SK-N-SH (cell line): ENCODE data around the gene GDPD5. TPM values are rescaled to one million over a fixed set of nuclear protein-coding genes. Genes with fewer than 3 reads are reported as not detected.
A peak's percentile ranks its signal among the peaks of the same experiment; 100 is the strongest.

Experiments
- CTCF ChIA-PET: fragments of 300-600, 350-600 bp; formaldehyde crosslinking; extraction: SDS; loops from one replicate; lab custom pipeline; 2021; lab: Yijun Ruan, JAX
- POLR2A ChIA-PET: fragments of 350-600 bp; sonication (Branson Sonifier 250); formaldehyde crosslinking; extraction: SDS; loops from one replicate; lab custom pipeline; 2020; ENCODE audit warnings: antibody characterized with exemption, inconsistent platforms; lab: Yijun Ruan, JAX
- DNase-seq: peaks from one replicate; pipeline ENCODE4 v3.0.0; 2012
- H2AFZ ChIP-seq: fragments of 200-600 bp; sonication (generic); 2 replicates; pipeline ENCODE4 v1.8.1; 2016; ENCODE audit warnings: antibody characterized with exemption, mild to moderate bottlenecking, low read depth
- H3F3A ChIP-seq: fragments of 200-600 bp; sonication (generic); replicated peaks from 2 replicates; pipeline ENCODE3; 2016; ENCODE audit warnings: antibody characterized with exemption, mild to moderate bottlenecking; ENCODE audit not compliant: insufficient read depth
- H3K27ac ChIP-seq, 2 experiments: fragments of 200-500 bp in 1 of 2; fragments of 200-600 bp in 1 of 2; sonication (Bioruptor generic) in 1 of 2; sonication (generic), shearing (Covaris generic) in 1 of 2; 2 replicates each; pipeline versions ENCODE4 v1.5.1 to v1.6.1; 2014 to 2016; ENCODE audit warnings: low read depth in 2 of 2, inconsistent platforms in 1 of 2, low read length in 1 of 2, mild to moderate bottlenecking in 1 of 2, mixed read lengths in 1 of 2
- H3K27me3 ChIP-seq: fragments of 200-600 bp; sonication (generic), shearing (Covaris generic); 2 replicates; pipeline ENCODE4 v1.6.1; 2016; ENCODE audit warnings: mixed run types; ENCODE audit not compliant: insufficient read depth
- H3K36me3 ChIP-seq, 2 experiments: fragments of 200-500 bp in 1 of 2; fragments of 200-600 bp in 1 of 2; sonication (Bioruptor generic) in 1 of 2; sonication (generic) in 1 of 2; replicated peaks in 1 of 2; 2 replicates each; pipeline versions ENCODE3 to v1.5.1; 2014 to 2016; ENCODE audit warnings: low read length in 1 of 2, mild to moderate bottlenecking in 1 of 2; ENCODE audit not compliant: insufficient read depth in 2 of 2, control insufficient read depth in 1 of 2
- H3K4me1 ChIP-seq, 2 experiments: fragments of 200-500 bp in 1 of 2; fragments of 200-600 bp in 1 of 2; sonication (Bioruptor generic) in 1 of 2; sonication (generic), shearing (Covaris generic) in 1 of 2; 2 replicates each; pipeline versions ENCODE4 v1.5.1 to v1.6.1; 2014 to 2016; ENCODE audit warnings: low read depth in 1 of 2, low read length in 1 of 2, mixed run types in 1 of 2; ENCODE audit not compliant: insufficient read depth in 2 of 2, control insufficient read depth in 1 of 2
- H3K4me2 ChIP-seq: fragments of 200-600 bp; sonication (generic), shearing (Covaris generic); 2 replicates; pipeline ENCODE4 v1.6.1; 2017; ENCODE audit warnings: mixed run types
- H3K4me3 ChIP-seq, 2 experiments: fragments of 200-500 bp in 1 of 2; fragments of 200-600 bp in 1 of 2; sonication (Bioruptor generic) in 1 of 2; sonication (generic), shearing (Covaris generic) in 1 of 2; 2 replicates each; pipeline versions ENCODE4 v1.5.1 to v1.8.1; 2014 to 2016; ENCODE audit warnings: low read depth in 2 of 2, inconsistent platforms in 1 of 2, low read length in 1 of 2, mild to moderate bottlenecking in 1 of 2, mixed read lengths in 1 of 2, moderate library complexity in 1 of 2
- H3K79me2 ChIP-seq: fragments of 200-600 bp; sonication (generic); 2 replicates; pipeline ENCODE4 v1.8.1; 2017; ENCODE audit warnings: mild to moderate bottlenecking; ENCODE audit not compliant: insufficient read depth
- H3K9ac ChIP-seq: fragments of 200-600 bp; sonication (generic); 2 replicates; pipeline ENCODE4 v1.6.1; 2017; ENCODE audit warnings: mixed run types
- H3K9me2 ChIP-seq: fragments of 200-600 bp; sonication (generic); 2 replicates; pipeline ENCODE4 v1.6.1; 2017; ENCODE audit warnings: mixed run types
- H3K9me3 ChIP-seq: fragments of 200-600 bp; sonication (generic); 2 replicates; pipeline ENCODE4 v1.6.1; 2017; ENCODE audit warnings: mixed run types, mild to moderate bottlenecking, moderate library complexity
- H4K20me1 ChIP-seq: fragments of 200-600 bp; sonication (generic); 2 replicates; pipeline ENCODE4 v1.6.1; 2017; ENCODE audit warnings: mild to moderate bottlenecking, mixed run types; ENCODE audit not compliant: insufficient read depth
- CTCF ChIP-seq: fragments of 200-600 bp; sonication (generic); IDR thresholded peaks from 2 replicates; pipeline ENCODE4 v1.6.1; 2017; ENCODE audit warnings: antibody characterized with exemption, mild to moderate bottlenecking, moderate library complexity
- ELF1 ChIP-seq: IDR thresholded peaks from 2 replicates; pipeline ENCODE4 v1.4.0; 2012
- FOSL2 ChIP-seq: IDR thresholded peaks from 2 replicates; pipeline ENCODE4 v1.4.0; 2012; ENCODE audit warnings: low read depth, mild to moderate bottlenecking, moderate library complexity, borderline replicate concordance
- FOXM1 ChIP-seq: IDR thresholded peaks from 2 replicates; pipeline ENCODE4 v1.4.0; 2012; ENCODE audit warnings: low read depth, mild to moderate bottlenecking
- GATA2 ChIP-seq: sonication (generic); formaldehyde crosslinking; IDR thresholded peaks from 2 replicates; pipeline ENCODE4 v1.5.0; 2020; ENCODE audit warnings: mild to moderate bottlenecking, missing genetic modification reagents
- JUND ChIP-seq: IDR thresholded peaks from 2 replicates; pipeline ENCODE4 v1.4.0; 2012
- MAX ChIP-seq: IDR thresholded peaks from 2 replicates; pipeline ENCODE4 v1.4.0; 2012; ENCODE audit warnings: low read depth
- MEF2A ChIP-seq: IDR thresholded peaks from 2 replicates; pipeline ENCODE4 v1.4.0; 2012; ENCODE audit warnings: low read depth, borderline replicate concordance
- RAD21 ChIP-seq: IDR thresholded peaks from 2 replicates; pipeline ENCODE4 v1.6.1; 2012; ENCODE audit warnings: mild to moderate bottlenecking, low read length
- SIN3A ChIP-seq: IDR thresholded peaks from 2 replicates; pipeline ENCODE4 v1.6.1; 2012; ENCODE audit warnings: low read depth, mild to moderate bottlenecking, low read length, moderate library complexity, borderline replicate concordance
- TAF1 ChIP-seq: IDR thresholded peaks from 2 replicates; pipeline ENCODE4 v1.6.1; 2012; ENCODE audit warnings: low read depth, mild to moderate bottlenecking, low read length, moderate library complexity, borderline replicate concordance
- TEAD4 ChIP-seq: IDR thresholded peaks from 2 replicates; pipeline ENCODE4 v1.4.0; 2012; ENCODE audit warnings: mild to moderate bottlenecking, borderline replicate concordance; ENCODE audit not compliant: insufficient read depth
- USF1 ChIP-seq: IDR thresholded peaks from 2 replicates; pipeline ENCODE4 v1.4.0; 2012; ENCODE audit warnings: low read depth, borderline replicate concordance
- YY1 ChIP-seq: IDR thresholded peaks from 2 replicates; pipeline ENCODE4 v1.4.0; 2012; ENCODE audit warnings: low read depth, mild to moderate bottlenecking
- ZBTB33 ChIP-seq: IDR thresholded peaks from 2 replicates; pipeline ENCODE4 v1.4.0; 2012; ENCODE audit warnings: low read depth, borderline replicate concordance
- WGBS: methylation state at CpG from one replicate; pipeline ENCODE4 v1.1.6; 2017; ENCODE audit warnings: low lambda C conversion rate; 5-methylcytosine and 5-hydroxymethylcytosine counted together
- polyA plus RNA-seq, 3 experiments: library from polyadenylated mRNA; depleted of rRNA; stranded (reverse); fragments of >200 nt; gene quantifications; 2 replicates each; pipeline ENCODE4 v1.2.3, GENCODE V29; 2012

The GDPD5 gene
- polyA plus RNA-seq, 1 of the 3 experiments (the other 2 are of a cell fraction): 2.2 TPM

GRCh38 chr11:75496305-75496752 is 29.4 kb downstream of the GDPD5 start:
- no peak overlapping the region for H3K4me3 ChIP-seq
- no peak overlapping the region for H3K9ac ChIP-seq
- H3K36me3 ChIP-seq: no peaks in the 10 kb centered on the region
- H3K79me2 ChIP-seq: no peaks in the 10 kb centered on the region
- peaks cover 0 to 12% of the 10 kb centered on the region in 2 experiments; a peak in 2 of 4 replicates for H3K4me1 ChIP-seq
- ChIA-PET CTCF (interaction anchor here (0.8 to 4.9 kb wide), 5 partner anchors 11 to 51 kb away, joined by 3 to 28 read pairs (median 3); no protein-coding TSS in a partner anchor), POLR2A (interaction anchor here (0.5 to 1.0 kb wide), 3 partner anchors 30 to 88 kb away, joined by 3 to 6 read pairs (median 3); partner anchors contain the start of gene GDPD5)
- no peak overlapping the region for H3K4me2 ChIP-seq
- H3K9me2 ChIP-seq: no peaks in the 10 kb centered on the region
- peaks cover 12% of the 10 kb centered on the region for H3F3A ChIP-seq
- no peaks in the 10 kb centered on the region for H3K9me3 ChIP-seq
- H4K20me1 ChIP-seq: no peaks in the 10 kb centered on the region
- peak; percentile 47 for DNase-seq
- no peak overlapping the region for H3K27ac ChIP-seq
- 96% methylated on average over 5 of the region's 6 CpGs for WGBS
- H2AFZ ChIP-seq: no peak overlapping the region
- no peak for TF ChIP-seq YY1
- TF ChIP-seq TEAD4: no peak
- 0 out of 2 replicates have a peak, but pooled peaks have one; percentile 20 for TF ChIP-seq CTCF
- TF ChIP-seq MEF2A: no peak
- no peak for TF ChIP-seq ZBTB33
- TF ChIP-seq RAD21: peak; percentile 43; the same call in 1 of the 2 replicates
- no peaks in the 10 kb centered on the region for H3K27me3 ChIP-seq

GRCh38 chr11:75495749-75496304 is 29.9 kb downstream of the GDPD5 start:
- Histone ChIP-seq H3K4me3 (no peak overlapping the region), H3K27ac (no peak overlapping the region), H3K27me3 (no peaks in the 10 kb centered on the region), H3F3A (peaks cover 12% of the 10 kb centered on the region), H3K4me1 (peaks cover 0 to 12% of the 10 kb centered on the region in 2 experiments; a peak in 2 of 4 replicates), H4K20me1 (no peaks in the 10 kb centered on the region), H2AFZ (no peak overlapping the region), H3K9ac (no peak overlapping the region), H3K4me2 (no peak overlapping the region), H3K36me3 (no peaks in the 10 kb centered on the region), H3K9me2 (no peaks in the 10 kb centered on the region), H3K79me2 (no peaks in the 10 kb centered on the region), H3K9me3 (no peaks in the 10 kb centered on the region)
- ChIA-PET POLR2A (interaction anchor here (0.5 to 1.2 kb wide), 3 partner anchors 18 to 88 kb away, joined by 3 read pairs; no protein-coding TSS in a partner anchor), CTCF (interaction anchor here (1.0 to 4.9 kb wide), 3 partner anchors 20 to 50 kb away, joined by 3 to 28 read pairs (median 4); no protein-coding TSS in a partner anchor)
- no peak for DNase-seq
- 80% methylated on average over 4 of the region's 4 CpGs for WGBS
- TF ChIP-seq FOXM1 (no peak), ELF1 (no peak), MAX (no peak), SIN3A (no peak), MEF2A (no peak), USF1 (no peak), TAF1 (no peak), FOSL2 (no peak), GATA2 (CRISPR knock-in tag) (no peak), JUND (no peak)
